Neural cell (in vitro differentiated cells): Measurements from ENCODE around the gene ARHGAP35. TPM values are rescaled to one million over a fixed set of nuclear protein-coding genes. Genes with fewer than 3 reads are reported as not detected.
A peak's percentile ranks its signal among the peaks of the same experiment; 100 is the strongest.

Experiments used
- H2AFZ ChIP-seq: fragments of 200-600, 300-800 bp; sonication (generic), shearing (Covaris generic); 2 replicates; pipeline ENCODE4 v1.6.0; 2014; ENCODE audit warnings: low read depth, mild to moderate bottlenecking, antibody characterized with exemption, low read length, moderate library complexity
- H3F3A ChIP-seq: fragments of 200-600 bp; shearing (Covaris generic); 2 replicates; pipeline ENCODE4 v1.6.1; 2016; ENCODE audit warnings: mild to moderate bottlenecking, moderate library complexity, mixed read lengths, antibody characterized with exemption, low read length; ENCODE audit not compliant: insufficient read depth, poor library complexity, severe bottlenecking
- H3K27ac ChIP-seq: fragments of 200-600, 300-800 bp; sonication (generic), shearing (Covaris generic); 2 replicates; pipeline ENCODE4 v1.5.1; 2014; ENCODE audit warnings: mild to moderate bottlenecking, low read length, moderate library complexity
- H3K27me3 ChIP-seq: fragments of 300-800, 200-600 bp; sonication (generic), shearing (Covaris generic); 2 replicates; pipeline ENCODE4 v1.6.0; 2014; ENCODE audit warnings: mild to moderate bottlenecking, low read depth, low read length, moderate library complexity; ENCODE audit not compliant: insufficient read depth
- H3K36me3 ChIP-seq: fragments of 300-800, 200-600 bp; sonication (generic), shearing (Covaris generic); 2 replicates; pipeline ENCODE4 v1.5.1; 2014; ENCODE audit warnings: mild to moderate bottlenecking, antibody characterized with exemption, low read length, moderate library complexity; ENCODE audit not compliant: insufficient read depth
- H3K4me2 ChIP-seq: fragments of 300-800, 200-600 bp; sonication (generic), shearing (Covaris generic); 2 replicates; pipeline ENCODE4 v1.6.0; 2014; ENCODE audit warnings: mild to moderate bottlenecking, low read length
- H3K4me3 ChIP-seq: fragments of 300-800, 200-600 bp; sonication (generic), shearing (Covaris generic); 2 replicates; pipeline ENCODE4 v1.5.1; 2014; ENCODE audit warnings: mild to moderate bottlenecking, low read length, moderate library complexity
- H3K79me2 ChIP-seq: fragments of 200-600 bp; shearing (Covaris generic); replicated peaks from 2 replicates; pipeline ENCODE4 v1.6.0; 2014; ENCODE audit warnings: mild to moderate bottlenecking, low read length, moderate library complexity; ENCODE audit not compliant: insufficient read depth
- H3K9ac ChIP-seq: fragments of 300-800, 200-600 bp; sonication (generic), shearing (Covaris generic); 2 replicates; pipeline ENCODE4 v1.6.1; 2016; ENCODE audit warnings: mild to moderate bottlenecking, low read length, mixed read lengths
- H3K9me2 ChIP-seq: fragments of 200-600 bp; shearing (Covaris generic); 2 replicates; pipeline ENCODE4 v1.6.1; 2016; ENCODE audit warnings: mild to moderate bottlenecking, low read length, mixed read lengths; ENCODE audit not compliant: insufficient read depth
- H3K9me3 ChIP-seq: fragments of 200-600, 300-800 bp; sonication (generic), shearing (Covaris generic); 2 replicates; pipeline ENCODE4 v1.6.1; 2016; ENCODE audit warnings: mild to moderate bottlenecking, mixed run types, low read length, moderate library complexity, mixed read lengths
- H4K20me1 ChIP-seq: fragments of 200-600 bp; shearing (Covaris generic); 2 replicates; pipeline ENCODE4 v1.6.1; 2016; ENCODE audit warnings: mild to moderate bottlenecking, mixed run types; ENCODE audit not compliant: insufficient read depth
- CTCF ChIP-seq: fragments of 450-650 bp; IDR thresholded peaks from 2 replicates; pipeline ENCODE4 v1.5.1; 2014; ENCODE audit warnings: antibody characterized with exemption, mild to moderate bottlenecking, moderate library complexity; ENCODE audit not compliant: poor library complexity, severe bottlenecking
- EP300 ChIP-seq: fragments of 450-650 bp; conservative IDR thresholded peaks from 2 replicates; pipeline ENCODE4 v1.6.1; 2014; ENCODE audit warnings: antibody characterized with exemption, mild to moderate bottlenecking, moderate library complexity; ENCODE audit not compliant: poor library complexity, severe bottlenecking
- EZH2 ChIP-seq: fragments of 200-600, 300-800 bp; shearing (Covaris generic), sonication (generic); IDR thresholded peaks from 2 replicates; pipeline ENCODE4 v1.6.1; 2014; ENCODE audit warnings: antibody characterized with exemption, low read length, borderline replicate concordance, mild to moderate bottlenecking; ENCODE audit not compliant: insufficient read depth, poor library complexity, severe bottlenecking
- MXI1 ChIP-seq: fragments of 450-650 bp; conservative IDR thresholded peaks from 2 replicates; pipeline ENCODE4 v1.6.1; 2014; ENCODE audit warnings: antibody characterized with exemption, mild to moderate bottlenecking; ENCODE audit not compliant: poor library complexity, severe bottlenecking
- POLR2AphosphoS5 ChIP-seq: IDR thresholded peaks from 2 replicates; pipeline ENCODE4 v1.6.1; 2012
- RAD21 ChIP-seq: fragments of 450-650 bp; conservative IDR thresholded peaks from 2 replicates; pipeline ENCODE4 v1.6.1; 2014; ENCODE audit warnings: antibody characterized with exemption, mild to moderate bottlenecking, moderate library complexity
- REST ChIP-seq: IDR thresholded peaks from 2 replicates; pipeline ENCODE4 v1.6.1; 2012; ENCODE audit warnings: borderline replicate concordance
- SMC3 ChIP-seq: fragments of 450-650 bp; conservative IDR thresholded peaks from 2 replicates; pipeline ENCODE4 v1.6.1; 2014; ENCODE audit warnings: antibody characterized with exemption, mild to moderate bottlenecking, moderate library complexity; ENCODE audit not compliant: poor library complexity
- TAF1 ChIP-seq: IDR thresholded peaks from 2 replicates; pipeline ENCODE4 v1.6.1; 2012; ENCODE audit warnings: low read depth
- polyA plus RNA-seq: library from polyadenylated mRNA; depleted of rRNA; stranded (reverse); fragments of >200 nt; gene quantifications from 2 replicates; pipeline ENCODE4 v1.2.3, GENCODE V29; 2014

Gene ARHGAP35
- polyA plus RNA-seq, 1 donor from 2014 or later, result 29.5 TPM

- Histone ChIP-seq H3K9ac (no peak overlapping the region), H3K9me2 (no peaks in the 10 kb centered on the region), H2AFZ (no peak overlapping the region), H3K27ac (no peak overlapping the region), H3K27me3 (no peaks in the 10 kb centered on the region), H3K79me2 (peaks cover 71% of the 10 kb centered on the region), H3K4me3 (no peak overlapping the region), H3K9me3 (no peaks in the 10 kb centered on the region), H4K20me1 (peaks cover 8% of the 10 kb centered on the region), H3F3A (no peaks in the 10 kb centered on the region), H3K36me3 (no peaks in the 10 kb centered on the region), H3K4me2 (no peak overlapping the region)
- TF ChIP-seq TAF1 (no peak), MXI1 (no peak), RAD21 (no peak), EZH2 (no peak)
Measured at GRCh38 chr19:46900341-46900740, 39.5 kb downstream of the ARHGAP35 start.

DNA sequence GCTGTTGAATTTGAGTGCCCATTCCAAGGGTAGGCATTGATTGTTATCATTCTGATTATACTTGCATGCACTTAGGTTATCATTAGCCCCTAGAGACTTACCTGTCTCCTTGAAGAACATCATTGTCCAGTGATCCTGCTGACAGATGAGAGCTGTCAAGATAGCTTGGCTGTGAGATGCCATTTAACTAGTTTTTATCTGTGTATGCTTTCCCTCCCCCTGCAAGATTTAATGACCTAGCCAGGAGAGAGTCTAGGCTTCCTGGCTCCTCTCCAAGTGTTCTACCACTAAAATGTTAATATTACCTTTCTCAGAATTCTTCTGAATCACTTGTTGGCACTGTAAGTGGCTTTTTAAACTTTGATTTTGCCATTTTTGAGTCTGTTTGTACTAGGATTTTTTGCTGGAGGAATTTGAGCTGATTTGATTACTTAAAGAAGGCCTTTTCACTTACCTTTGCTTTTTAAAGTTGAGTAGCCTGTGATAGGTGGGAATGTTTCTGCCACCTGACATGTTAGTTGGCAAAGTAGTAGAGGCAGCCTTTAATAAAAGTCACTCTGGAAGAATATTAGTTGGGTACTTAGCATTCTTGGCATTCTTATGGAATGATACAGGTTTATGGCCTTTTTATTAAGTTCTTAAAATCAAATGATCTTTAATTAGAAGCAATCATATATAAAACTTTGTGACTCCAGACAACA, 41.1 kb downstream of the ARHGAP35 start:
- Histone ChIP-seq H2AFZ (no peak overlapping the region), H3K4me2 (no peak overlapping the region), H3K27me3 (no peaks in the 10 kb centered on the region), H3K4me3 (peak overlapping the region; percentile 2), H3K9ac (no peak overlapping the region), H3K36me3 (no peaks in the 10 kb centered on the region), H3F3A (no peaks in the 10 kb centered on the region), H3K9me3 (no peaks in the 10 kb centered on the region), H3K79me2 (peaks cover 72% of the 10 kb centered on the region), H4K20me1 (peaks cover 8% of the 10 kb centered on the region), H3K27ac (no peak overlapping the region), H3K9me2 (no peaks in the 10 kb centered on the region)
- peak; percentile 43 for TF ChIP-seq EP300
- TF ChIP-seq RAD21, result no peak

GRCh38 chr19:46902402-46902766, 41.6 kb downstream of the ARHGAP35 start:
- no peaks in the 10 kb centered on the region for H3K36me3 ChIP-seq
- peaks cover 8% of the 10 kb centered on the region for H4K20me1 ChIP-seq
- H2AFZ ChIP-seq, result no peak overlapping the region
- H3K27me3 ChIP-seq, result no peaks in the 10 kb centered on the region
- H3K9ac ChIP-seq, result no peak overlapping the region
- H3K27ac ChIP-seq, result no peak overlapping the region
- no peak overlapping the region for H3K4me2 ChIP-seq
- no peaks in the 10 kb centered on the region for H3K9me2 ChIP-seq
- H3F3A ChIP-seq, result no peaks in the 10 kb centered on the region
- no peaks in the 10 kb centered on the region for H3K9me3 ChIP-seq
- H3K79me2 ChIP-seq, result peaks cover 66% of the 10 kb centered on the region
- peak overlapping the region; percentile 2 for H3K4me3 ChIP-seq
- TF ChIP-seq CTCF (no peak), MXI1 (no peak), TAF1 (no peak), RAD21 (no peak), POLR2AphosphoS5 (no peak), EP300 (no peak), EZH2 (no peak), REST (no peak), SMC3 (no peak)
